ENCODE measurements around the gene MS4A8.

DNA sequence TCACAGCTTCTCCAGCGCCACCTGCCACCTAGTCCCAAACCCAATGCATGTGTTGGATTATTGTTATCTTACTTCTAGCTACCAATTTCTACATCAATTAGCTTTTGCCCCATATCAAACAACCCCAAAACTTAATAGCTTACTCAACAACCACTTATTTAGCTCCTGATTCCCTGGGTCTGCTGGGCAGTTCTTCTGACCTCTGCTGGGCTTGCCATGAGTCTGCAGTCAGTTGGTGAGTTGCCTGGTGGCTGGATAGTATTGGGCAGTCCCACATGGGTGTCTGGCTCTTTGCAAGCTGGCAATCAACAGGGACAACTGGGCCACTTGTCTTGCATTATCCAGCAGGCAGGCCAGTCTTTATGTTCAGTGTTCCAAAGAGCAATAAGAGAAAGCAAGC is 43.6 kb downstream of the MS4A8 start:
- TF ChIP-seq POLR2A (IDR thresholded peaks at IDR 0.05) (no peak), CTCF (IDR thresholded peaks at IDR 0.05) (no peak)

Data from esophagus squamous epithelium (tissue), 4 donors.